Raji (cell line): Measurements from ENCODE around the gene WFDC10B.

Experiments used
- POLR2A ChIP-seq: IDR thresholded peaks from 2 replicates; pipeline ENCODE4 v1.6.1; 2011; ENCODE audit warnings: low read depth, low read length, control low read depth; ENCODE audit not compliant: insufficient read depth

WFDC10B gene

DNA sequence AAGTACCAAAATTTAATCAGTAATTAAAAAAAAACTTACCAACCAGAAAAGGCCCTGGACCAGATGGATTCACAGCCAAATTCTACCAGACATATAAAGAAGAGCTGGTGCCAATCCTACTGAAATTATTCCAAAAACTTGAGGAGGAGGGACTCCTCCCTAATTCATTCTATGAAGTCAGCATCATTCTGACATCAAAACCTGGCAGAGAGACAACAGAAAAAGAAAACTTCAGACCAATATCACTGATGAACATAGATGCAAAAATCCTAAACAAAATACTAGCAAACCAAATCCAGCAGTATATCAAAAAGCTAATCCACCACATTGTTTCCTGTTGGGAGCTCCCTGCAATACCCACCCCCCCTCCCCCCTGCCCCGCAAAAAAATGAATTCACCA lies 34.7 kb downstream of the WFDC10B start, which contains the start of gene WFDC11:
Gene WFDC11 (minus strand): TSS at position 101 of the 400 bp plus-strand sequence. CDS start 19,639 bp downstream, outside the sequence.
- TF ChIP-seq POLR2A: no peak

DNA sequence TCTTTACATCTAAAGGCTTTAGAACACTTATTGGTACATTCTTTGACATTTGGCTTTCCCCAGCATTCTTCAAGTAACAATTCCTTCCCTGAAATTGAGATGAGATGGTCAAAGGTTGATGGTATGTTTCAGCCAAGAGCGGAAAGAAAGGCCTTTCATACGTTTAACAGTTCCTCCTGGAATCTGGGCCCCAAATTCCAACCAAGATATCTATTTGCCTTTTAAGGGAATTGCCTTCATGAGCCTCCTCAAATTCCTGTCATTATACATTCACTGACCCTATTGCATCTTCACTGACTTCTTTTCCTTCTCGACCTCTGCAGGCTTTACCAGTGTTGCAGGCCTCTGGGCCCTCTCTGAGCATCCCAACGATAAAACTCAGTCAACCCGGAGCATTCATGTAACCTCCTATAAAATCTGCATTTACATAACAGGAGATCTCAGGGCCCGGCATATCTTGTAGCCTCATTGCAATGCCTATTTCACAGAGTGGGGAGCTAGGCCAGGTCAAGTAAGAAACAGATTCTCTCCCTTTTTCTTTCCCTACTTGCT lies 55.4 kb downstream of the WFDC10B start:
- no peak for TF ChIP-seq POLR2A

DNA sequence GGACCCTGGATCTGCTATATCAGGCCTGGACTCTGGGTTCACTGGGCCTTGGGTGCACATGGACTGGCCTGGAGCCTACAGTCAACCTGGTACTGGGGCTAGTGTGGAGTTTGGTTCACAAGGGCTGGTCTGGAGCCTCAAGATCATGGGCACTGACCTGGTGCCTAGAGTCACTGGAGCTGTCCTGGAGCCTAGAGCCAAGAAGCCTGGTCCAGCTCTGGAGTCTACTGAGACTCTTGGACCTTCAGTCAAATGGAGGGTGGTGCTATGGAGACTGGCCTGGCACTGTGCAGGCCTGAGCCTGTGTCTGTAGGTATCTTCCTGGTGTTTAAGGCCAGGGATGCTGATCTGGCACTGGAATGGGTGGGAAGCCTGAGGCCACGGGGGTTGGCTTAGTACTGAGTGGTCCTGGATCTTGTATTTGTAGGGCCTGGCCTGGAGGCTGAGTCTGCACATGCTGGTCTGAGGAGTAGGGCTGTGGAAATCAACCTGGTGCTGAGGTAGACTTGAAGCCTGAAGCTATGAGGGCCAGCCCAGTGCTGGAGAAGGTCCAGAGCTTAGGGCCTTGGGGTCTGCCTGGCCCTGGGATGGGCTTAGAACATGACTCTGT lies 57.3 kb downstream of the WFDC10B start:
- TF ChIP-seq POLR2A: no peak

DNA sequence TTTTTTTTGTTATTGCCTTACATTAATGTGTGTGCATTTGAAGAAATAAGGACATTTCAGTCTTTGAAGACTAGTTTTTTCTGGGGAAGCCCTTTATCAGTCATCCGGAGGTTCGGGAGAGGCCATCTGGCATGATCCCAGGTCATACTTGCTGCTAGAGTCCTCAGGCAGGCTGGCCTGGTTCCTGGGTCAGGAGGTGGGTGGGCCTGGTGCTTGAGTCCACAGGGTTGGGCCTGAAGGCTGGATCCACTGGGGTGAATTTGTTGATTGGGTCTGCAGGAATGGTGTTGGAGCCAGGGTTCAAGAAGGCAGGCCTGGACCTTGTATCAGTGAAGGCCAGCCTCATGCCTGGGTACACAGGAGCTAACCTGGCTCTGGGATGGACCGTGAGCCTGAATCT lies 57.9 kb downstream of the WFDC10B start:
- TF ChIP-seq POLR2A: no peak

DNA sequence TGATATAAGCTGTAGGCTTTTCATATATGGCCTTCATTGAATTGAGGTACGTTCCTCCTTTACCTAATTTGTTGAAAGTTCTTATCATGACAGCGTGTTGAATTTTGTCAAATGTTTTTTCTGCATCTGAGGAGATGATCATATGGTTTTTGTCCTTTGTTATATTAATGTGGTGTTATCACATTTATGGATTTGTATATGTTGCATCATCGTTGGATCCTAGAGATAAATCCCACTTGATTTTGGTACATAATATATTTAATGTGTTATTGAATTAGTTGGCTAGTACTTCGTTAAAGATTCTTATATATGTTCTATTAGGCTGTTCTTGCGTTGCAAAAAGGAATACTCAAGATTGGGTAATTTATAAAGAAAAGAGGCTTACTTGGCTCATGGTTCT lies 65.1 kb downstream of the WFDC10B start:
- TF ChIP-seq POLR2A: no peak

DNA sequence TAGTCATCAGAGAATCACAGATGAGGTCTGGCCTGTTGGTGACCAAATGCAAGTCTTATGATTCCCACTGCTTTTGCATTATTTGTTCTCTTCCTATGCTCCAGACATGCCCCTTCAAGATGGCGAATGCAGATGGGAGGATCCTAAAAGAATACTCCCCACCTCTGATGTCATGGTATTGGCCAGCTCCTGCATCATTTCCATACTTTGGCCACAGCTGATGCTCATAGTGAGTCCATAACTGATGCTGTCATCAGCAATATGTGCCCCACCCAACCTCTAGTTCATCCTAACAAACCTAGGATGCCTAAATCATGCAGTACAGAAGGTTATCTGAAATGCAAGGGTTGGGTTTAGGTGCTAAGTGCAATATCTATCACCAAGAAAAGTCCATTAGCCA lies 68.3 kb downstream of the WFDC10B start:
- no peak for TF ChIP-seq POLR2A
